ENCODE measurements around the gene COL23A1.

COL23A1 gene

GRCh38 chr5:178368274-178368673 lies 221.9 kb downstream of the COL23A1 start:
- Histone ChIP-seq H3K4me3 (ENCODE audit: low read length) (no peak overlapping the region), H3K9me3 (ENCODE audit: control insufficient read depth, low read depth, low read length) (no peaks in the 10 kb centered on the region), H3K36me3 (ENCODE audit: control insufficient read depth, low read depth, low read length) (no peaks in the 10 kb centered on the region), H3K27ac (ENCODE audit: low read length) (no peak overlapping the region), H3K4me1 (ENCODE audit: control insufficient read depth, low read depth, low read length) (no peaks in the 10 kb centered on the region), H3K27me3 (ENCODE audit: control insufficient read depth, insufficient read depth, low read length) (no peaks in the 10 kb centered on the region), H3K9ac (ENCODE audit: low read length) (no peak overlapping the region)

GRCh38 chr5:178367736-178368120 lies 222.5 kb downstream of the COL23A1 start:
- no peaks in the 10 kb centered on the region for H3K9me3 ChIP-seq (ENCODE audit: control insufficient read depth, low read depth, low read length)
- no peak overlapping the region for H3K27ac ChIP-seq (ENCODE audit: low read length)
- H3K4me3 ChIP-seq (ENCODE audit: low read length), result no peak overlapping the region
- H3K36me3 ChIP-seq (ENCODE audit: control insufficient read depth, low read depth, low read length), result no peaks in the 10 kb centered on the region
- H3K4me1 ChIP-seq (ENCODE audit: control insufficient read depth, low read depth, low read length), result no peaks in the 10 kb centered on the region
- H3K27me3 ChIP-seq (ENCODE audit: control insufficient read depth, insufficient read depth, low read length), result no peaks in the 10 kb centered on the region
- no peak overlapping the region for H3K9ac ChIP-seq (ENCODE audit: low read length)

- Histone ChIP-seq H3K4me3 (ENCODE audit: low read length) (no peak overlapping the region), H3K27me3 (ENCODE audit: control insufficient read depth, insufficient read depth, low read length) (no peaks in the 10 kb centered on the region), H3K9ac (ENCODE audit: low read length) (no peak overlapping the region), H3K27ac (ENCODE audit: low read length) (no peak overlapping the region), H3K9me3 (ENCODE audit: control insufficient read depth, low read depth, low read length) (no peaks in the 10 kb centered on the region), H3K4me1 (ENCODE audit: control insufficient read depth, low read depth, low read length) (no peaks in the 10 kb centered on the region), H3K36me3 (ENCODE audit: control insufficient read depth, low read depth, low read length) (no peaks in the 10 kb centered on the region)
These were observed 223.0 kb downstream of the COL23A1 start for GRCh38 chr5:178366998-178367735.

- no peak overlapping the region for H3K9ac ChIP-seq (ENCODE audit: low read length)
These were observed 224.4 kb downstream of the COL23A1 start for GRCh38 chr5:178365501-178366440.

GRCh38 chr5:178364326-178364675 lies 225.9 kb downstream of the COL23A1 start:
- H3K27me3 ChIP-seq (ENCODE audit: control insufficient read depth, insufficient read depth, low read length), result no peaks in the 10 kb centered on the region
- H3K9me3 ChIP-seq (ENCODE audit: control insufficient read depth, low read depth, low read length), result no peaks in the 10 kb centered on the region
- no peak overlapping the region for H3K4me3 ChIP-seq (ENCODE audit: low read length)
- no peak overlapping the region for H3K27ac ChIP-seq (ENCODE audit: low read length)
- no peaks in the 10 kb centered on the region for H3K36me3 ChIP-seq (ENCODE audit: control insufficient read depth, low read depth, low read length)
- peaks cover 12% of the 10 kb centered on the region for H3K4me1 ChIP-seq (ENCODE audit: control insufficient read depth, low read depth, low read length)
- H3K9ac ChIP-seq (ENCODE audit: low read length), result no peak overlapping the region

More at GRCh38 chr5:178365501-178366440, 224.4 kb downstream of the COL23A1 start:
- Histone ChIP-seq H3K9me3 (ENCODE audit: control insufficient read depth, low read depth, low read length) (no peaks in the 10 kb centered on the region), H3K4me3 (ENCODE audit: low read length) (no peak overlapping the region), H3K4me1 (ENCODE audit: control insufficient read depth, low read depth, low read length) (peaks cover 5% of the 10 kb centered on the region), H3K27ac (ENCODE audit: low read length) (no peak overlapping the region), H3K27me3 (ENCODE audit: control insufficient read depth, insufficient read depth, low read length) (no peaks in the 10 kb centered on the region), H3K36me3 (ENCODE audit: control insufficient read depth, low read depth, low read length) (no peaks in the 10 kb centered on the region)

- Histone ChIP-seq H3K27me3 (ENCODE audit: control insufficient read depth, insufficient read depth, low read length) (no peaks in the 10 kb centered on the region), H3K27ac (ENCODE audit: low read length) (no peak overlapping the region), H3K9ac (ENCODE audit: low read length) (no peak overlapping the region), H3K36me3 (ENCODE audit: control insufficient read depth, low read depth, low read length) (no peaks in the 10 kb centered on the region), H3K4me3 (ENCODE audit: low read length) (no peak overlapping the region), H3K9me3 (ENCODE audit: control insufficient read depth, low read depth, low read length) (no peaks in the 10 kb centered on the region), H3K4me1 (ENCODE audit: control insufficient read depth, low read depth, low read length) (peaks cover 12% of the 10 kb centered on the region)
These were observed 226.5 kb downstream of the COL23A1 start for GRCh38 chr5:178363501-178364325.

- Histone ChIP-seq H3K27ac (ENCODE audit: low read length) (no peak overlapping the region), H3K4me1 (ENCODE audit: control insufficient read depth, low read depth, low read length) (peaks cover 21% of the 10 kb centered on the region), H3K36me3 (ENCODE audit: control insufficient read depth, low read depth, low read length) (no peaks in the 10 kb centered on the region), H3K9ac (ENCODE audit: low read length) (no peak overlapping the region), H3K27me3 (ENCODE audit: control insufficient read depth, insufficient read depth, low read length) (no peaks in the 10 kb centered on the region), H3K4me3 (ENCODE audit: low read length) (no peak overlapping the region), H3K9me3 (ENCODE audit: control insufficient read depth, low read depth, low read length) (no peaks in the 10 kb centered on the region)
These were observed 228.3 kb downstream of the COL23A1 start for GRCh38 chr5:178361657-178362445.

GRCh38 chr5:178360926-178361235 lies 229.3 kb downstream of the COL23A1 start:
- Histone ChIP-seq H3K9me3 (ENCODE audit: control insufficient read depth, low read depth, low read length) (no peaks in the 10 kb centered on the region), H3K9ac (ENCODE audit: low read length) (no peak overlapping the region), H3K36me3 (ENCODE audit: control insufficient read depth, low read depth, low read length) (no peaks in the 10 kb centered on the region), H3K4me1 (ENCODE audit: control insufficient read depth, low read depth, low read length) (peaks cover 28% of the 10 kb centered on the region), H3K4me3 (ENCODE audit: low read length) (no peak overlapping the region), H3K27me3 (ENCODE audit: control insufficient read depth, insufficient read depth, low read length) (no peaks in the 10 kb centered on the region), H3K27ac (ENCODE audit: low read length) (no peak overlapping the region)

GRCh38 chr5:178360222-178360925 lies 229.8 kb downstream of the COL23A1 start:
- Histone ChIP-seq H3K9ac (ENCODE audit: low read length) (no peak overlapping the region), H3K9me3 (ENCODE audit: control insufficient read depth, low read depth, low read length) (no peaks in the 10 kb centered on the region), H3K27ac (ENCODE audit: low read length) (no peak overlapping the region), H3K27me3 (ENCODE audit: control insufficient read depth, insufficient read depth, low read length) (no peaks in the 10 kb centered on the region), H3K4me3 (ENCODE audit: low read length) (no peak overlapping the region), H3K36me3 (ENCODE audit: control insufficient read depth, low read depth, low read length) (no peaks in the 10 kb centered on the region), H3K4me1 (ENCODE audit: control insufficient read depth, low read depth, low read length) (peaks cover 28% of the 10 kb centered on the region)

- no peak overlapping the region for H3K9ac ChIP-seq (ENCODE audit: low read length)
- no peaks in the 10 kb centered on the region for H3K9me3 ChIP-seq (ENCODE audit: control insufficient read depth, low read depth, low read length)
- peaks cover 28% of the 10 kb centered on the region for H3K4me1 ChIP-seq (ENCODE audit: control insufficient read depth, low read depth, low read length)
- H3K27me3 ChIP-seq (ENCODE audit: control insufficient read depth, insufficient read depth, low read length), result no peaks in the 10 kb centered on the region
- no peak overlapping the region for H3K4me3 ChIP-seq (ENCODE audit: low read length)
- H3K36me3 ChIP-seq (ENCODE audit: control insufficient read depth, low read depth, low read length), result no peaks in the 10 kb centered on the region
- H3K27ac ChIP-seq (ENCODE audit: low read length), result no peak overlapping the region
These were observed 230.5 kb downstream of the COL23A1 start for GRCh38 chr5:178359738-178360137.
